HL-60 (cell line): ENCODE results near the gene FMOD.

Source experiments
- DNase-seq, 2 experiments: peaks; one replicate each; pipeline ENCODE4 v3.0.0-alpha.2; 2010 to 2020; ENCODE audit warnings: low read depth in 1 of 2, low spot score in 1 of 2
- H3K27ac ChIP-seq: fragments of 250-450 bp; sonication (Bioruptor Pico); replicated peaks from 2 replicates; pipeline ENCODE4 v1.5.1; 2020; ENCODE audit warnings: mild to moderate bottlenecking, moderate library complexity
- H3K27me3 ChIP-seq: fragments of 250-450 bp; sonication (Bioruptor Pico); 2 replicates; pipeline ENCODE4 v1.5.1; 2021; ENCODE audit warnings: mild to moderate bottlenecking, moderate library complexity; ENCODE audit not compliant: insufficient read depth, poor library complexity, severe bottlenecking
- H3K4me3 ChIP-seq: replicated peaks from 2 replicates; pipeline ENCODE4 v1.5.1; 2011; ENCODE audit warnings: mild to moderate bottlenecking, control low read depth, low read length; ENCODE audit not compliant: insufficient read depth
- CTCF ChIP-seq: IDR thresholded peaks from one replicate; pipeline ENCODE4 v1.5.1; 2011; ENCODE audit warnings: low read length, control low read depth, inconsistent platforms; ENCODE audit not compliant: insufficient read depth
- GABPA ChIP-seq: IDR thresholded peaks from 2 replicates; pipeline ENCODE4 v1.6.1; 2012; ENCODE audit warnings: low read depth
- POLR2AphosphoS5 ChIP-seq: IDR thresholded peaks from 2 replicates; pipeline ENCODE4 v1.6.1; 2012; ENCODE audit warnings: low read depth
- REST ChIP-seq: IDR thresholded peaks from 2 replicates; pipeline ENCODE4 v1.6.1; 2012; ENCODE audit warnings: low read depth; ENCODE audit not compliant: insufficient replicate concordance
- SPI1 ChIP-seq: IDR thresholded peaks from 2 replicates; pipeline ENCODE4 v1.6.1; 2012; ENCODE audit warnings: low read depth, mild to moderate bottlenecking, borderline replicate concordance

Gene FMOD

GRCh38 chr1:203390298-203390697 lies 39.4 kb upstream of the FMOD start:
- Histone ChIP-seq H3K27ac (no peak overlapping the region), H3K4me3 (no peak overlapping the region), H3K27me3 (peaks cover 3% of the 10 kb centered on the region)
- DNase-seq, result peak in 1 of 2 experiments; percentile 10
- no peak for TF ChIP-seq POLR2AphosphoS5
- no peak for TF ChIP-seq CTCF
- no peak for TF ChIP-seq GABPA
- TF ChIP-seq SPI1, result no peak
- no peak for TF ChIP-seq REST

GRCh38 chr1:203388683-203389082 lies 37.8 kb upstream of the FMOD start:
- H3K27me3 ChIP-seq, result peaks cover 3% of the 10 kb centered on the region
- TF ChIP-seq GABPA (no peak), POLR2AphosphoS5 (no peak), CTCF (no peak), SPI1 (no peak), REST (no peak)
- H3K4me3 ChIP-seq, result no peak overlapping the region
- no peak overlapping the region for H3K27ac ChIP-seq
- DNase-seq, result no peak

- DNase-seq, result no peak
- TF ChIP-seq GABPA (no peak), CTCF (no peak), POLR2AphosphoS5 (no peak), SPI1 (no peak), REST (no peak)
- Histone ChIP-seq H3K27ac (no peak overlapping the region), H3K27me3 (no peaks in the 10 kb centered on the region), H3K4me3 (no peak overlapping the region)
Observed at GRCh38 chr1:203382026-203382425, 31.1 kb upstream of the FMOD start.
